Lower leg skin (tissue), 4 donors: ENCODE data around the gene PRTFDC1. TPM values are rescaled to one million over a fixed set of nuclear protein-coding genes. Genes with fewer than 3 reads are reported as not detected.
"Not testable (repeated sequence)": the region's sequence is repeated elsewhere in the genome, so short reads cannot be mapped to it uniquely, and the experiment has no call there.

Experiments
- DNase-seq, 2 donors: peaks; one replicate each; pipeline ENCODE4 v3.0.0-alpha.2; 2019; ENCODE audit warnings: low spot score in 2 of 2
- H3K4me3 ChIP-seq: fragments of 200-600 bp; sonication (generic); 2 replicates; pipeline ENCODE4 v1.5.1; 2017; ENCODE audit warnings: mild to moderate bottlenecking, low read depth; ENCODE audit not compliant: poor library complexity, severe bottlenecking
- POLR2A ChIP-seq, 2 donors: fragments of 450-650 bp; IDR thresholded peaks; one replicate each; pipeline ENCODE4 v1.6.1; 2016 to 2017; ENCODE audit warnings: antibody characterized with exemption in 2 of 2, mild to moderate bottlenecking in 1 of 2, moderate library complexity in 1 of 2
- WGBS, 2 donors: methylation state at CpG; one replicate each; pipeline ENCODE4 v1.1.5; 2018; 5-methylcytosine and 5-hydroxymethylcytosine counted together
- intact Hi-C: fragments of 100-400 bp; cut with DNase I; formaldehyde crosslinking; loops from one replicate; pipeline ENCODE4 v1.15.0; 2023; ENCODE audit warnings: low total_unique reads
- total RNA-seq, 4 donors: library from RNA; depleted of rRNA; stranded (reverse); fragments of >200 nt; gene quantifications; one replicate each; pipeline ENCODE4 v1.1.0, GENCODE V29; 2016
- TF ChIP-seq, protein P1 (sequence below), 3 donors: fragments of 450-650 bp; IDR thresholded peaks; one replicate each; pipeline ENCODE4 v1.5.1; 2016; ENCODE audit warnings: antibody characterized with exemption in 3 of 3, mild to moderate bottlenecking in 3 of 3, moderate library complexity in 2 of 3

The PRTFDC1 gene
- total RNA-seq, 4 donors from 2014 or later, result 0.45 to 1.3 TPM; not detected in 2

DNA sequence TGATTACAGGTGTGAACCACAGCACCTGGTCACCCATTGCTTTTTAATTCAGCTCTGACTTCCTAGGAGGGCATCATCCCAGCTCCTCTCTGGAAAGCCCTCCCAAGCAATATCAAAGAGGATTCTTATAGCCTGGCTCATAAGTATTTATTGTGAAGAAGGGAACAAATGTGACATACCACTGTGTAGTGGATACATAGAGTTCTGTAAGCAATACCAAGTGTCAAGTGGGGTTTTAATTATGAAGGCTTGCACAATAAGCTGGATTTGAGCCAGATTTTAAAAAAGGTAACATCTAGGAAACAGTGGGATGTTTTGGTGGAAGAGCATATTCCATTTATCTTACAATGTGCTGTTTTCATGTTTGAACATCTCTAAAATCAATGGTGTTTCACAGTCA, 19.0 kb upstream of the PRTFDC1 start:
- TF ChIP-seq, protein P1, sequence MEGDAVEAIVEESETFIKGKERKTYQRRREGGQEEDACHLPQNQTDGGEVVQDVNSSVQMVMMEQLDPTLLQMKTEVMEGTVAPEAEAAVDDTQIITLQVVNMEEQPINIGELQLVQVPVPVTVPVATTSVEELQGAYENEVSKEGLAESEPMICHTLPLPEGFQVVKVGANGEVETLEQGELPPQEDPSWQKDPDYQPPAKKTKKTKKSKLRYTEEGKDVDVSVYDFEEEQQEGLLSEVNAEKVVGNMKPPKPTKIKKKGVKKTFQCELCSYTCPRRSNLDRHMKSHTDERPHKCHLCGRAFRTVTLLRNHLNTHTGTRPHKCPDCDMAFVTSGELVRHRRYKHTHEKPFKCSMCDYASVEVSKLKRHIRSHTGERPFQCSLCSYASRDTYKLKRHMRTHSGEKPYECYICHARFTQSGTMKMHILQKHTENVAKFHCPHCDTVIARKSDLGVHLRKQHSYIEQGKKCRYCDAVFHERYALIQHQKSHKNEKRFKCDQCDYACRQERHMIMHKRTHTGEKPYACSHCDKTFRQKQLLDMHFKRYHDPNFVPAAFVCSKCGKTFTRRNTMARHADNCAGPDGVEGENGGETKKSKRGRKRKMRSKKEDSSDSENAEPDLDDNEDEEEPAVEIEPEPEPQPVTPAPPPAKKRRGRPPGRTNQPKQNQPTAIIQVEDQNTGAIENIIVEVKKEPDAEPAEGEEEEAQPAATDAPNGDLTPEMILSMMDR (IDR thresholded peaks at IDR 0.05), result no peak
- no peak for TF ChIP-seq POLR2A (IDR thresholded peaks at IDR 0.05)
- no peak overlapping the region for H3K4me3 ChIP-seq
- DNase-seq, result no peak
- intact Hi-C loops, result no loop called here

DNA sequence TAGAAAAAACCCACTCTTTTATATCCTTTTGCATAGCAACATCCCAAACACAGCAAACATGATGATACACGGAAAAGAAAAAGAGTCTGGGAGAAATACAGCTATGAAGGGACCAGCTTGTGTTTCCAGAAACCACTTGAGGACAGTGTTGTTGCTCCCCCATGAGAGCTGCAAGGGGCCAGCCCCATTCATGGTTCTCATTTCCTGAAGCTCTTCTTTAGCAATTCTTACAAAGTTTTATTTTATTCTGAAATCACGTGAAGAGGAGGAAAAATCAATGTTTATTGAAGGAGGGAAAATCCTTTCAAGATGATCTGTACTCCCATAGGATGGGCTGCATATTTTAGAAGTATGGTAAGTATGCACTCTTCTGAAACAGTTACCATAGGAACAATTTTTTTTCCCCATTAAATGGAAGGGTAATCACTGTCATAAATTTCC, 17.5 kb upstream of the PRTFDC1 start:
- WGBS, 2 donors, result 48 to 53% methylated on average over 2 of the region's 2 CpGs
- intact Hi-C loops, result no loop called here

DNA sequence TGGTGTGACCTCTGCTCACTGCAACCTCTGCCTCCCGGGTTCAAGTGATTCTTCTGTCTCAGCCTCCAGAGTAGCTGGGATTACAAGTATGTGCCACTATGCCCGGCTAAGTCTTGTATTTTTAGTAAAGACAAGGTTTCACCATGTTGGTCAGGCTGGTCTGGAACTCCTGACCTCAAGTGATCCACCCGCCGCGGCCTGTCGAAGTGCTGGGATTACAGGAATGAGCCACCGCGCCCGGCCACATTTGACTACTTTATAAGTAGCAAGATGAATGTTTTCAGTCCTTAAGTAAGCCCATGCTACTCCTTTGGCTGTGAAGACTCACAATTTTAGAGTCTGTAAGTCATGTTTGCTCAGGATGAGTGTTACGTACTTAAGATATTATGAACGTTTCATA, 16.5 kb upstream of the PRTFDC1 start:
- H3K4me3 ChIP-seq, DNase-seq, intact Hi-C loops: not testable (repeated sequence)
- WGBS, 2 donors, result 94 to 97% methylated on average over 11 of the region's 11 CpGs

More for the DNA sequence above, 17.5 kb upstream of the PRTFDC1 start:
- no peak for TF ChIP-seq POLR2A (IDR thresholded peaks at IDR 0.05)
- TF ChIP-seq, protein P1 (IDR thresholded peaks at IDR 0.05), result no peak
- H3K4me3 ChIP-seq, result no peak overlapping the region
- no peak for DNase-seq

DNA sequence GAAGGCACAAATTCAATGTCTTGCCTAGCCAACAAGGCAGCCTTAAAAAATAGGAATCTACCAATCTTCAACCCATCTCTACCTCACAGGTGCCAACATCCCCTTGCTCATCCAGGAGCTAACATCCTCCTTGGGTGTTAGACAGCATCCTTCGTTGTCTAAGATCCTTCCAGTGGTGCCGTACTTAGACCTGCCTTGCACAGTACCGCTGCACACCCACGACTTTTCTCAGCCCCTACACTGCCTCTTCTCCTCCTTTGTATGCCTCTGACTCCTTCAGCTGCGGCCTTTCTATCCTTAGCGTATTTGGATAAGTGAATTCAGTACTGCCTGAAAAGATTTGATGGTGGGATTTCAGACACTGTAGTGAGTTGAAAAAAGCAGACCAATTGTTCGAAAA, 15.9 kb upstream of the PRTFDC1 start:
- no peak for TF ChIP-seq POLR2A (IDR thresholded peaks at IDR 0.05)
- TF ChIP-seq, protein P1 (IDR thresholded peaks at IDR 0.05), result no peak
- no peak for DNase-seq
- intact Hi-C loops, result no loop called here
- 96 to 97% methylated on average over 7 of the region's 7 CpGs for WGBS, 2 donors
- no peak overlapping the region for H3K4me3 ChIP-seq

DNA sequence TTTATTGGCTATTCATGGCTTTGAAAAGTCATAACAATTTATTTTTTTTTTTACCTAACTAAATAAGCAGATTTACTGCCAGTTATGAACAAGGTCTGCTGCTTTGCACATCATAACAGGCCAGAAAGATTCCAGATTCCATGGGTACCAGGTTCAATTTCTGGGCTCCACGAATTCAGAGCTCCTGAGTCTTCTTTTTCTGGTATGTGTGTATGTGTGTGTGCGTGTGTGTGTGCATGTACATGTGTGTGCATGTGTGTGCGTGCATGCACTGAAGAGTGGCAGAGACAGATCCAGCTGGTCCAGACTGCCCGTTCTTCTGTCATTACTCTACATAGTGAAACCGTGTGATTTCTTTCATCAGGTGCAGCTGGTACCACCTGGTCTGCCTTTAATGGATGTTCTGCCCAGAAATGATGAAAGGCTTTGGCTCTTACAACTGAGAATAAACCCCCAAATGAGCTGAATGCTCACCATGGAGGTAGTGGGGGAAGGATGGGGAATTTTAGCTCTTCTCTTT, 14.6 kb upstream of the PRTFDC1 start:
- intact Hi-C loops, result no loop called here
- TF ChIP-seq POLR2A (IDR thresholded peaks at IDR 0.05), result no peak
- TF ChIP-seq, protein P1 (IDR thresholded peaks at IDR 0.05), result no peak
- DNase-seq, result no peak
- WGBS, 2 donors, result 90 to 94% methylated on average over 5 of the region's 5 CpGs
- no peak overlapping the region for H3K4me3 ChIP-seq

DNA sequence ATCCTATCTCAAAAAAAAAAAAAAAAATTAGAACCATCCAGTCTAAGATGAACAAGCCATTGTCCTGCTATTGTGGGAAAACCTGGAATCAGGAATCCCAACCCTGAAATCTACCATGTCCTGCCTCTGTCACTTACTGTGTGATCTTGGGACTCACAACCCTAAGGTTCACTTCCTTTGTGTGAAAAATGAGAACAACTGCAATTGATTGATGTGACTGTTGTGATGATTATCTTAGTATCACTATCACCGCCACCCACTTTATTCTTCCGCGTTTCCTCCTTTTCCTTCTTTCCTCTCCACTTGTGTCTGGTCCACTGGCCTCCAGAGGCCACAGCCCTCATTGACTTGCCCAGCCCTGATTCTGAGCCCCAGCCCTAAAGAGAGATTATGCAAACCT, 12.6 kb upstream of the PRTFDC1 start:
- 81 to 84% methylated on average over 3 of the region's 3 CpGs for WGBS, 2 donors
- intact Hi-C loops, result no loop called here
- no peak overlapping the region for H3K4me3 ChIP-seq
- TF ChIP-seq POLR2A (IDR thresholded peaks at IDR 0.05), result no peak
- TF ChIP-seq, protein P1 (IDR thresholded peaks at IDR 0.05), result no peak
- DNase-seq, result no peak
